Activated CD8-positive, alpha-beta memory T cell treated with anti-CD3 and anti-CD28 coated beads, Interleukin-2, amount 50 U/mL, for 24 hours (primary cell): ENCODE measurements around the gene EEF1A2.
A peak's percentile ranks its signal among the peaks of the same experiment; 100 is the strongest.
"Not testable (repeated sequence)": the region's sequence is repeated elsewhere in the genome, so short reads cannot be mapped to it uniquely, and the experiment has no call there.

Experiments used
- DNase-seq: peaks from one replicate; pipeline ENCODE4 v3.0.0-alpha.2; 2020; ENCODE audit errors: extremely low read depth

EEF1A2 gene

GRCh38 chr20:63520504-63520933, 21.6 kb upstream of the EEF1A2 start, which contains the start of gene PPDPF:
Gene PPDPF, plus strand, starts transcription at chr20:63520765. Its CDS starts 544 bp downstream, at chr20:63521309.
- peak; percentile 45 for DNase-seq

GRCh38 chr20:63519668-63520503, 21.0 kb upstream of the EEF1A2 start:
- no peak for DNase-seq

- DNase-seq, result no peak
Observed at GRCh38 chr20:63518946-63519667, 20.2 kb upstream of the EEF1A2 start.

- no peak for DNase-seq
Observed at GRCh38 chr20:63518351-63518861, 19.5 kb upstream of the EEF1A2 start.

GRCh38 chr20:63517376-63518309, 18.8 kb upstream of the EEF1A2 start:
- DNase-seq, result no peak

GRCh38 chr20:63514520-63514919, 15.6 kb upstream of the EEF1A2 start:
- not testable (repeated sequence) for DNase-seq

DNA sequence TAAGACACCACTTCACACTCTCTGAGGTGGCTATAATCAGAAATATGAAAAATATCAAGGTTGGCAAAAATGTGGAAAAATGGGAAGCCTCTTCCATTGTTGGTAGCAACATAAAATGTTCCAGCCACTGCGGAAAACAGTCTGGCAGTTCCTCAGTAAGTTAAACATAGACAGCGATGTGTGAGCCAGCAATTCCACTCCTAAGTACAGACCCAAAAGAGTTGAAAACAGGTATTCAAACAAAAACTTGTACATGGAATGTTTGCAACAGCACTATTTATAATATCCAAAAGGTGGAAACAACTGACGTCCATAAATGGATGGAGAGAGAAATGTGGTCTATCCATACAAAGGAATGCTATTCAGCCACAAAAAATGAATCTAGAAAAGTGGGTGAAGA, 14.3 kb upstream of the EEF1A2 start:
- DNase-seq, result no peak

DNA sequence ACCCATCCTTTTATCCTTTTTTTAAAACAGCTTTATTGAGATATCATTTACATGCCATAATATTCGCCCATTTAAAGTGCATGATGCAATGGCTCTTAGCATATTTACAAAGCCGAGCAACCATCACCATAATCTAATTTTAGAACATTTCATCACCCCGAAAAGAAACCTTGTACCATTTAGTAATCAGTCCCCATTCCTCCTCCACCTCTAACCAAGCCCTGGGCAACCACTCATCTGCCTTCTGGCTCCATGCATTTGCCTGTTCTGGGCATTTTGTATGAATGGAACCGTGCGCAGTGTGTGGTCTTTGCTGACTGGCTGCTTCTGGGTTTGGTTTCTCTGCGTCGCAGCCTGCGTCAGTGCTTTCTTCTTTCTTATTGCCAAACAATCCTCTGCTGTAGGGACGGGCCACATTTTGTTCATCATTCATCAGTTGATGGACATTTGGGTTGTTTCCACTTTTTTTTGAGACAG, 10.2 kb upstream of the EEF1A2 start:
- DNase-seq, result no peak

DNA sequence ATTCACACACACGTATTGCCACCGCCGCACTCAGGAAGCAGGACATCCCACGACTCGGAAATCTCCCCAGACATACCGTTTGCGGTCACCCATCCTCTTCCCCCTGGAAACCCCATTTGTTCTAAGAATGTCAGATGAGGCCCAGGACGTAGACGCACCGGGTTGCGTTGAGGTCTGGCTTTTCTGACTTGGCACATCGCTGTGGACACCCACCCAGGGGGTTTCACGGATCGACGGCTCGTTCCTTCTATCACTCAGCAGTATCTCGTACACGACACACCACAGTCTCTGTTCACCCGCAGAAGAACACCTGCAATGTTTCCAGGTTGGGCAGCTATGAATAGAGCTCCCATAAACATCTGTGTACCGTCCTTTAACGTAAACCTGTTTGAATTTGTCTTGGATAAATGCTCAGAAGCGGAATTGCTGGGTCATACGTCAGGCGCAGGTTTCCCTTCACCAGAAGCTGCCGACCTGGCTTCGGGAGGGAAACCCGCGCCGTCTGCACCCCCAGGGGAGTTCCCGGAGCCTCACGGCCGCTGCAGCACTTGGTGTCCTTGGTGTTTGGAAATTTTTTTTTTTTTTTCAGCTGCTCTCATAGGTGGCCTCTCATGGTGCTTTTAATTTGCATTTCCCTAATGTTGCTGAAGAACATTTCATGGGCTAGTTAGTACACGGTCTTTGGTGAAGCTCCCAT, 9.3 kb upstream of the EEF1A2 start:
- no peak for DNase-seq

DNA sequence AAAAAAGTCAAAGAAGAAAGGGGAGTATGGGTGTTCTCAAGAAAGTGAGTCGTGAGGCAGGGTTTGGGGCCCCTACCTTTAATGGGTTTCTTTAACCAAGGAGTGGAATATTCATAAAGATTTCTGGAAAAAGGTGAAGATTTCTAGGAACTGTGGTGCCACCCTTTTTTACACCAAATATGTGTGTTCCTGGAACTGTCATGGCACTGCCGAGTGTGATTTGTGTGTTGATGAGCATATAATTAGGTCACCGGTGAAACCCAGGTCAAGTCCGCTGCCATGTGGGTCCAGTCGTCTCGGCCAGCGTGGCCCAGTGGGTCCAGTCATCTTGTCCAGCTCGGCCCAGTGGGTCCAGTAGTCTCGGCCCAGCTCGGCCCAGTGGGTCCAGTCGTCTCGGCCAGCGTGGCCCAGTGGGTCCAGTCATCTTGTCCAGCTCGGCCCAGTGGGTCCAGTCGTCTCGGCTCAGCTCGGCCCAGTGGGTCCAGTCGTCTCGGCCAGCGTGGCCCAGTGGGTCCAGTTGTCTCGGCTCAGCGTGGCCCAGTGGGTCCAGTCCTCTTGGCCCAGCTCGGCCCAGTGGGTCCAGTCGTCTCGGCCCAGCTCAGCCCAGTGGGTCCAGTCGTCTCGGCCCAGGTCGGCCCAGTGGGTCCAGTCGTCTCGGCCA, 8.3 kb upstream of the EEF1A2 start:
- no peak for DNase-seq

DNA sequence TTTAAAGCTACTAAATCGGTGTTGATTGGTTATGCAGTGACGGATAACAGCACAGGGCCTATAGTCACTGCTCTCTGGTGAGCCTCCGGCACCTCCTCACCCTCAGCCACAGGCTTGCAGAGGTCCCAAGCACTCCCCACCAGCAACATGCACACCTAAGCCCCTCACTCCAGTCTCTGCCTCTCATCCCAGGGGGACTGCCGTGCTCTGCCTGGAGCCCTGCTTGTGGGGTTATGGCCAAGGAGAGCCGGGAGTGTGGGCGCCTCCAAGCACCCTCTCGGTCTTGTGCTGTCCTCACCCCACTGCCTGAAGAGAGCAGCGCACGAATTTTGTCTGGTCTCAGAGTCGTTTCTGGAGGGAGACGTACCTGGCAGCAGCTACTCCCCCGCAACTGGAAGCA, 6.8 kb upstream of the EEF1A2 start:
- DNase-seq, result no peak

DNA sequence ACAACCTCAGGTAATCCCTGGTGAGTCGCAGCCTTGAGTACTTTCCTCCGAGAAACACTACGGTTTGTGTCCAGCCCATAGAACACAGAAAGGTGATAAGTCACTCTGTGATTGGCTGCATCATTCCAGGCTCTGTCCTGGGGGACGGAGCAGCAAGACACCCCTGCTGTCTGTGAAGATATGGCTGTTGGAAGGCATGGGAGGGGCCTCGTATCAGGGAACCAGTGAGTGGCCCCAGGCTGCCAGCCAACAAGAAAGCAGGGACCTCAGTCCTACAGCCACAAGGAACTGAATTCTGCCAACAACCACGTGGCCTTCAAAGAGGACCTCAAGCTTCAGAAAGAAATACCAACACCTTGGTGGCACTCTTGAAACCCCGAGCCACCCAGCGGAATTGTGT, 6.4 kb upstream of the EEF1A2 start:
- no peak for DNase-seq

- no peak for DNase-seq
Observed at GRCh38 chr20:63504642-63505041, 5.8 kb upstream of the EEF1A2 start.

- no peak for DNase-seq
Observed at GRCh38 chr20:63503524-63503923, 4.6 kb upstream of the EEF1A2 start.

DNA sequence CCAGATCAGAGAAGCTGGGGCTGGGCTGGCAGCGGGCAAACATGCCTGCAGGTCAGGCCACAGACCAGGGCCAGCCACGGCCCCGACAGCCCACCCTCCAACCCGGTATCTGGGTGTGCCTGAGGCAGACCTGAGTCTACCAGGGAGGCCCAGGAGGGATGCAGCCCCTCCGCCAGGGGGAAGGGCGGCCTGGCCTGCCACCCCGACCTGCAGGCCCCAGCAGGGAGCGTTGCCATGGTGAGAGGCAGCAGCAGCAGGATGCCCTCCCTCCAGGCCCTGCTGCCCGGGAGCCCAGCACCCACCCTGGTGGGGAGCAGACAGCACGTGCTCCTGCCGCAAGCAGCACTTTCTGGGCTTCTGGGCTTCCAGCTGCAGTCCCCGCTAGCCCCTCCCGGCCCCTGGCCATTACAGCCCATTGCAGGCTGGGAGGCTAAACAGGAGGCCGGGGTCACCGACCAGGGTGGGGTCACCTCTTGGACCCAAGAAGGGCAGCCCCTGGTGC, 3.8 kb upstream of the EEF1A2 start:
- DNase-seq, result no peak

DNA sequence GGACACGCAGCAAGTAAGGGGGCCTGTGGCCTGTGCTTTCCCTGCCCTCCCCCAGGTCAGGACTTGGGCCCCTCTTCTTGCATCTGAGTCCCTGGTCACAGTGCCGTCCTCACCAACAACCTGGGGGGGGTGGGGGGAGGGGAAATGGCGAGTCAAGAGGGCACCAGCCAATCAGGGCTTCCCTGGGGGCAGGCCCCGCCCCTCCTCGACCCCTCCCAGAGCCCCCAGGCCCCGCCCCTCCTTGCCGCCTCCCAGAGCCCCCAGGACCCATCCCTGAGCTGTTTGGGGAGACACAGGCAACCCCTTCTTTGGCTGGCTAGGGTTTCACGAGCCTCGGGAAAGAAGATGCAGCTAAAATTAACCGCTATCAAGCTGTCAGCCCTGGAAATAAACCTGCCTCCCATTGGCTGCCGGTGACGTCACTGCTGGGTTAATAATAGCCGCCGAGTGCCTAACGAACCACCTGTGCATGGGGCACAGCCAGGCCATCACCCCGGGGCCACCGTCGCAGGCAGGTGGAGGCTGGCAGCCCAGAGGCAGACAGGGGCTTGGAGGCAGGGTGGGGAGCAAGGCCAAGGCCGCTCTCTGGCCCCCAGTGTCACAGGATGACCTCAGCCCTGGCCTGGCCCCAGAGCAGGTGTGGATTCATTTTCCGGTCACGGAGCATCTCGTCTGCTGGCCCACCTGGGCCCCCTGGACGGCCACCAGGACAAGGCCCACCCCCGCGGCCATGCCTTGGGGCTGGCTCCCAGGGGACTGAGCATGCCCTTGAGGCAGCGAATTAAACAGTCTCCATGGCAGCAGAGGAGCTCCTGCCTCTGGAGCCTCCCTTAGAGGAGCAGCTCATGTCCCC, 3.2 kb upstream of the EEF1A2 start:
- no peak for DNase-seq

GRCh38 chr20:63500902-63501817, 2.3 kb upstream of the EEF1A2 start:
- no peak for DNase-seq
